Tibial nerve (tissue), 4 donors: ENCODE data around the gene MYO1C. TPM values are rescaled to one million over a fixed set of nuclear protein-coding genes. Genes with fewer than 3 reads are reported as not detected.
"Not testable (repeated sequence)": the region's sequence is repeated elsewhere in the genome, so short reads cannot be mapped to it uniquely, and the experiment has no call there.

Experiments used
- DNase-seq, 2 donors: peaks; one replicate each; pipeline ENCODE4 v3.0.0-alpha.2; 2019; ENCODE audit warnings: low spot score in 2 of 2
- H3K27ac ChIP-seq, 4 donors: fragments of 200-600 bp; sonication (generic) in 3 of 4; one replicate each; pipeline ENCODE4 v1.5.1; 2017 to 2019; ENCODE audit warnings: mild to moderate bottlenecking in 1 of 4
- H3K27me3 ChIP-seq, 2 donors: fragments of 200-600 bp; sonication (generic) in 1 of 2; one replicate each; pipeline versions ENCODE4 v1.5.1 to v1.6.0; 2017 to 2019
- H3K36me3 ChIP-seq, 3 donors: fragments of 200-600 bp; sonication (generic); one replicate each; pipeline ENCODE4 v1.5.1; 2018 to 2019
- H3K4me1 ChIP-seq, 4 donors: fragments of 200-600 bp; sonication (generic) in 3 of 4; one replicate each; pipeline ENCODE4 v1.5.1; 2017 to 2019
- H3K4me3 ChIP-seq, 4 donors: fragments of 200-600 bp; sonication (generic) in 3 of 4; one replicate each; pipeline ENCODE4 v1.5.1; 2017 to 2019; ENCODE audit warnings: mild to moderate bottlenecking in 1 of 4, moderate library complexity in 1 of 4
- H3K9me3 ChIP-seq, 4 donors: fragments of 200-600 bp; sonication (generic) in 3 of 4; one replicate each; pipeline ENCODE4 v1.5.1; 2017 to 2019
- CTCF ChIP-seq, 5 experiments: fragments of 200-600 bp in 3 of 5; fragments of 450-650 bp in 2 of 5; sonication (generic) in 3 of 5; IDR thresholded peaks; one replicate each; pipeline ENCODE4 v1.5.1; 2016 to 2019; ENCODE audit warnings: antibody characterized with exemption in 5 of 5, mild to moderate bottlenecking in 3 of 5, moderate library complexity in 2 of 5
- EP300 ChIP-seq, 2 donors: sonication (generic); formaldehyde crosslinking; IDR thresholded peaks; one replicate each; pipeline ENCODE4 v1.6.1; 2017; ENCODE audit warnings: antibody characterized with exemption in 2 of 2, mild to moderate bottlenecking in 1 of 2
- POLR2A ChIP-seq, 2 donors: fragments of 450-650 bp; IDR thresholded peaks; one replicate each; pipeline ENCODE4 v1.6.1; 2017; ENCODE audit warnings: antibody characterized with exemption in 2 of 2, mild to moderate bottlenecking in 2 of 2, moderate library complexity in 2 of 2
- WGBS, 2 donors: methylation state at CpG; one replicate each; pipeline ENCODE4 v1.1.5; 2018; 5-methylcytosine and 5-hydroxymethylcytosine counted together
- total RNA-seq, 4 donors: library from RNA; depleted of rRNA; stranded (reverse); fragments of >200 nt; gene quantifications; one replicate each; pipeline ENCODE4 v1.1.0, GENCODE V29; 2016

The MYO1C gene
- total RNA-seq, 4 donors from 2014 or later: 184 to 305 (median 226) TPM

DNA sequence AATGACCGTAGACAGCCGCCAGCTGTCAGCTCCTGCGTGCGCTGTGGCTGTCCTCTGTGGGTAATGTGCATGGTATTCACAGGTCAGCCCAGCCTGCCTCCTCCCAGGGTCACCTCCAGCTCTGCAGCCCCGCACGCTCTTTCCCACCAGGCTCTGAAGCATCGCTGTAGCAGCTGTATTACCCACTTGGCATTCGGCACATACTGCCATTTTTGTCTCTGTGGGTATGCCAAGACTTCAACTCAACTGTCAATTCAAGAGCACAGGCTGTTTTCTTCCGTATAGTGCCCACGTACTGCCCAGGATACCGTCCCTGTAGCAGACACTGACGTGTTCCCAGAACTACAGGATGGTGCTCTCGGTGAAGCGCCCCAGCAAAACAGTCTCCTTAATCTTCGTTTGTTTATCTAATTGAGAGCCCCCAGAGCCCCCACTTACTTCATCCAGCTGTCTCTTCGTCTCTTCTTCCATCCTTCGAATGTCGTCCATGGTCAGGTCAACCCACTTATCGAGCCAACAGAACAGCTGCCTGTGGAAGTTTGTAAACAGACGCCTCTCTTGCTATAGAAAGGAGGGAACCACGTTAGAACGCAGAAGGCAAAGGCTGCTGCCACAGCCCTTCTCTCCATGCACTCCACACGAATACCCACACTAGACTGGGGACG is 41.3 kb upstream of the MYO1C start:
- Histone ChIP-seq H3K27me3 (no peaks in the 10 kb centered on the region), H3K4me1 (no peaks in the 10 kb centered on the region), H3K36me3 (peaks cover 0 to 100% (median 37%) of the 10 kb centered on the region in 3 donors), H3K27ac (no peak overlapping the region), H3K4me3 (no peak overlapping the region), H3K9me3 (no peaks in the 10 kb centered on the region)
- TF ChIP-seq POLR2A (IDR thresholded peaks at IDR 0.05): no peak
- no peak for TF ChIP-seq EP300 (IDR thresholded peaks at IDR 0.05)
- TF ChIP-seq CTCF (IDR thresholded peaks at IDR 0.05): no peak
- no peak for DNase-seq
- WGBS, 2 donors: 89 to 92% methylated on average over 24 of the region's 24 CpGs

DNA sequence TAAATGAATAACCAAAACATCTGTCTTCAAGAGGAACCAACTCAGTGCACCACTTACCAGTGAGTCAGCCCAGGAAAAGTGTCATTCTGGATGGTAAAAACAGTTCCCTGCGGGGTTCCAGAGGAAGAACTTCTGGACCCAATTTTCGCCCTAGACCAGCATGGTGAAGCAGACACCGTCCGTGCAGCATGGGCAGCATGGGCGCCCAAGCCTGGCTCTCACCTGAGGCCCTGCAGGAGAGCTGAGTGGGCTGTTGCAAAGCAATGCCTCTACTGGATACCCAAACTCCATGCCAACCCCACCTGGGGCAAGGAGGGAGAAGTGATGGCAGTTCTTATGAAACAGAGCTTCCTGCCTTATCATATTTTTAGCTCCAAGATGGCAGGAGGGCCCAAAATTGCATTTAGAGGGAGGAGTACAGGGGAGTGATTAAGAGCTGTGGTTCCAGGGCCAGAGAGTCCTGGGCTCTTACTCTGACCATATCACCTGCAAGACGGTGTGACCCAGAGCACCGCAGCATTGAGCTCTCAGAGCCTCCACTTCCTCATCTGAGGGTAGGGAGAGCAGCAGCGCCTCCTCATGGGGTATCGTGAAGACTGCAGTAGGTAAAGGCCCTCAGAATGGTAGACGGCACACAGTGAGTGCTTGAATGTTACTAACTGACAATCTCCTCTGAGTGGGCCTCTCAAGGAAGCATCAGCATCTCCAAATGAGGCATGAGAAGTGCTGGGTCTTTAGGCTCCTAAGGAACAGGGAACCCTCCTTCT is 40.5 kb upstream of the MYO1C start:
- H3K36me3 ChIP-seq: peaks cover 0 to 100% (median 37%) of the 10 kb centered on the region in 3 donors
- WGBS, 2 donors: 82% methylated on average over 10 of the region's 10 CpGs
- TF ChIP-seq POLR2A (IDR thresholded peaks at IDR 0.05) (no peak), EP300 (IDR thresholded peaks at IDR 0.05) (no peak), CTCF (IDR thresholded peaks at IDR 0.05) (peak in 1 of 5 experiments; percentile 7)

DNA sequence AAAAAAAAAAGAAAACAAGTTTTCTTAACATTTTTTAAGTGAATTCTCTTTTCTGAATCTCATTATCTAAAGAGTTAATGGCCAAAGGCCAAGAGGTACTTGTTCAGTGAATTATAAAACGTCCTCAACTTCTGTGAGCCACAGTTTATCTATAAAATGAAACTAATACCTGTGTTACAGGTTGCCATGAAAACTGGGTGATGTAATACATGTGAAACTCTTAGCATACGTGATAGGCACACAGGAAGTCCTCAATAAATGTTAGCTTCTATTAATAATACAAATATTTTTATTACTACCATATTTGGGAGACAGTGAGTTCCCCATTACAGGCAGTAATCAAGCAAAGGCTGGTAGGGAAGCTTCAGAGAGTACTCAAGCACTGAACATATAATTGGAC is 37.4 kb upstream of the MYO1C start:
- H3K4me1 ChIP-seq: no peaks in the 10 kb centered on the region
- H3K9me3 ChIP-seq: no peaks in the 10 kb centered on the region
- H3K27ac ChIP-seq: no peak overlapping the region
- DNase-seq: no peak
- peaks cover 0 to 97% (median 24%) of the 10 kb centered on the region in 3 donors for H3K36me3 ChIP-seq
- H3K4me3 ChIP-seq: no peak overlapping the region
- WGBS, 2 donors: 43 to 49% methylated on average over 2 of the region's 2 CpGs
- H3K27me3 ChIP-seq: no peaks in the 10 kb centered on the region
- no peak for TF ChIP-seq CTCF (IDR thresholded peaks at IDR 0.05)
- no peak for TF ChIP-seq POLR2A (IDR thresholded peaks at IDR 0.05)

More for the DNA sequence above, 40.5 kb upstream of the MYO1C start:
- H3K4me1 ChIP-seq: no peaks in the 10 kb centered on the region
- no peaks in the 10 kb centered on the region for H3K27me3 ChIP-seq
- no peak for DNase-seq
- H3K27ac ChIP-seq: no peak overlapping the region
- no peaks in the 10 kb centered on the region for H3K9me3 ChIP-seq
- no peak overlapping the region for H3K4me3 ChIP-seq

DNA sequence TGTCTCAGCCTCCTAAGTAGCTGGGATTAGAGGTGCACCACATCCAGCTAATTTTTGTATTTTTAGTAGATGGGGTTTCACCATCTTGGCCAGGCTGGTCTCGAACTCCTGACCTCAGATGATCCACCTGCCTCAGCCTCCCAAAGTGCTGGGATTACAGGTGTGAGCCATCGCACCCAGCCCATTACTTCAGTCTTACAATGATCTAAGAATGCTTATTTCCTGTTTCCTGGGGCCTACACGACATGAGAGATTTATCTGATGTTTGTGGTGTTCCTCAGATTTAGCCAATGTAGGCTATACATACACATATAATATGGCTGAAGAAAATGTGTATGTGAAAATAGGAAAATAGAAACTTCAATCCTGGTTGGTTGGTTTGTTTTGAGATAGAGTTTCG is 34.4 kb upstream of the MYO1C start:
- not testable (repeated sequence) for H3K4me3 ChIP-seq, H3K27me3 ChIP-seq, H3K9me3 ChIP-seq, DNase-seq, H3K27ac ChIP-seq, H3K4me1 ChIP-seq
- 81 to 82% methylated on average over 4 of the region's 4 CpGs for WGBS, 2 donors
- peaks cover 0 to 88% (median 9%) of the 10 kb centered on the region in 3 donors for H3K36me3 ChIP-seq

DNA sequence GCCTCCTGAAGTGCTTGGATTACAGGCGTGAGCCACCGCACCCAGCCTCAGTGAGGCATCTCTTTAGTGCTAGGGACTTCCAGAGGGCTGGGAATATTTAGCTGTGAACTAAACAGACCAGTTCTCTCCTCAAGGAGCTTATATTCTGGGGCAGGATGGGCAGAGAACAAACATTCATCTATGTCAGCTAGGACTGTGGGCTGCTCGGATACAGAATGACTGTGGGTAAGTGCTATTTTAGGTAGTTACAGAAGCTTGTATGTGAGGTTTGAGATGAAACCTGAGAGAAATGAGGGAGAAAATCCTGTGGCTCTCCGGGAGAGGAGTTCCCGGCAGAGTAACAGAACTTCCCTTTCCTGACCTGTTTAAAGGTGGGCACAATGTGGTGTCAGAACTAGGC is 30.1 kb upstream of the MYO1C start:
- Histone ChIP-seq H3K9me3 (no peaks in the 10 kb centered on the region), H3K27ac (no peak overlapping the region), H3K4me1 (peaks cover 0 to 5% (median under 1%) of the 10 kb centered on the region in 4 donors), H3K4me3 (no peak overlapping the region), H3K27me3 (no peaks in the 10 kb centered on the region), H3K36me3 (peaks cover 0 to 80% (median 0%) of the 10 kb centered on the region in 3 donors)
- WGBS, 2 donors: 91% methylated on average over 5 of the region's 5 CpGs
- TF ChIP-seq CTCF (IDR thresholded peaks at IDR 0.05): no peak
- no peak for TF ChIP-seq POLR2A (IDR thresholded peaks at IDR 0.05)
- no peak for TF ChIP-seq EP300 (IDR thresholded peaks at IDR 0.05)
- no peak for DNase-seq
